Embryonic facial prominence (tissue), 1 donor: Measurements from ENCODE around the gene OR1J4.
"Not testable (repeated sequence)": the region's sequence is repeated elsewhere in the genome, so short reads cannot be mapped to it uniquely, and the experiment has no call there.

Experiments
- DNase-seq: peaks from one replicate; pipeline ENCODE4 v3.0.0-alpha.2; 2016; ENCODE audit errors: extremely low spot score

The OR1J4 gene

DNA sequence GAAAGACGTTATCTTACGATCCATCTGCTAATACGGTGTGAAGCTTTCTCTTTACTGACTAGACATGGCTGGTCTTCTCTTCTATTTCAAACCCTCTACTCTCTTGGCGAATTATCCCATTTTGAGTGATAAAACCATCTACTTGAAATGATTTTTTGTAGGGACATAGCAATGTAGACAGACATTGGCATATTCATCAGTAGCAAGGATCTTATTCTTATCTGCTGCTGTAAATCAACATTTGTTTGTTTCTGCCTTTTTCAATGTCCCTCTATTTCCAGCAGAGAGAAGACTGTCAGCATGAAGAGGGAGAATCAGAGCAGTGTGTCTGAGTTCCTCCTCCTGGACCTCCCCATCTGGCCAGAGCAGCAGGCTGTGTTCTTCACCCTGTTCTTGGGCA lies at the start of gene OR1J4:
Gene OR1J4 (plus strand): TSS at position 301 of the 400 bp plus-strand sequence. CDS start 0 bp downstream, at position 301.
- no peak for DNase-seq

- no peak for DNase-seq
These were observed 44.4 kb upstream of the OR1J4 start for GRCh38 chr9:122474561-122474960.

DNA sequence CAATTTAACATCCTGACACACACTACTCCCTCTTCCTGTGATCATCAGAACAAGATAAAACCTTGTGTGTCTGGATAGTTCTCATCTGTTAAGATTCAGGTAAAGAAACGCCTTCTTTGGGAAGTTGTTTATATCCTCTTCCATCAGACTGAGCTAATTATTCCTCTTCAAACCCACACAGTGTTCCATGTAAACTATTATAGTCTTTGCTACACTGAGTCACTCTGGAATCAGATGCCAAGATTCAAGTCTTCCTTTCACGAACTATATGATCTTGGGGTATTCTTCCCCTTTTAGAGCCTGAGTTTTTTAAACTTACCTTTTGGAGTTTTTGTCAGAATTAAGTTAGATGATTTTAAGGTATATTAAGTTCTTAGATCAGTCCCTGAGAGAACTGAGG lies 43.2 kb upstream of the OR1J4 start:
- DNase-seq = no peak

DNA sequence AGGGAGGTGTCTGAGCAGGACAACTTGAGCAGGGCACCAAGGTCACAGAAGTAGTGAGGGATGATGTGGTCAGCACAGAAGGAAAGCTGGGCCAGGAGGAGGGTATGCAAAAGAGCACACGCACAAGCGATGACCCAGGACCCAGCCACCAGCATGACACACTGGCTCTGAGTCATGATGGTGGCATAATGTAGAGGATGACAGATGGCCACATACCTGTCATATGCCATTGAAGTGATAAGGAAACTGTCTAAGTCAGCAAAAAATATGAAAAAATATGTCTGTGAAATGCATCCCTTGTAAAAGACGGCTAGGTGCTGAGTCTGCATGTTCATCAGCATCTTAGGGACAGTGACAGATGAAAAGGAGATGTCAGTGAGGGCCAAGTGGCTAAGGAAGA lies 41.6 kb upstream of the OR1J4 start:
- no peak for DNase-seq

- no peak for DNase-seq
These were observed 41.1 kb upstream of the OR1J4 start, which contains the start of gene OR1J1 for GRCh38 chr9:122477826-122478225. TSS of gene OR1J1 (minus strand) at chr9:122477926. CDS start at chr9:122477926, 0 bp downstream.

DNA sequence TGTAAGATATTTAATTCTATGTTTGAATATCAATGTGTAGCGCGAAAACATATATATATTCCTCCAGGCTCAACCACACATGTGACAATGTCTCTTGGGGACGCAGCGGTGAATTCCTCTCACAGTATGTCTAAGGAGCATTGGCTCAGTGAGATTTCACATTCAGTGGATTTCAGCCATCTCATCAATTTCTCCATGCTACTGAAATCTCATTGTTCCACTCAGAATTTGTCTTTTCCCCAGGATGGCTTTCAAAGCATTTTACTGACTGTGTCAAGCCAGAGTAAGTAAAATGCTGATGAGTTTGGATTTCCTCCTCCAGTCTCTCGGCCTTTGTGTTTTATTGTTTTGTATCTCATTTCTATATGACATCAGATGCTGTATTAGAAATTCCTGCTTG lies 39.9 kb upstream of the OR1J4 start:
- no peak for DNase-seq

GRCh38 chr9:122498883-122499288 lies 20.1 kb upstream of the OR1J4 start:
- no peak for DNase-seq

DNA sequence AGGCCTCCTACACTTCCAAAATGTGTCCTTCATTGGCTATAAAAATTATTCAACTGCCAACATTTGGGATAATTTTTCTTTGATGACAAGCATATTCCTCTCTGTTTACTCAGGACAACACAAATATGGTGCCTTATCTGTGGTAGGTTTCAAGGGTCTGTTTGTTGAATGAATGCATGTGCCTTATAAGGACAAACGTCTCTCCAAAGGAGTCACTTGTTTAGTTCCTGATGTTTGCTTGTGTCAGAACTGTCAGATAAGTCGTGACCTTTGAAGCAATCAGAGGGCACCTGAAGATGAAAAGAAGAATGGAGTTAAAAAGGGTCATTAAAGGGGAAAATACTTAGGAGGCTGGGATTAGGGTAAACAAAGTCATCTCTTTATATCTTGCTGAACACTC lies 12.0 kb upstream of the OR1J4 start:
- DNase-seq = no peak

- DNase-seq = no peak
These were observed 8.4 kb upstream of the OR1J4 start, which contains the start of gene OR1J2 for GRCh38 chr9:122510502-122510901. TSS of gene OR1J2 (plus strand) at chr9:122510802. CDS start at chr9:122510802, 0 bp downstream.

GRCh38 chr9:122518226-122518625 lies 715 bp upstream of the OR1J4 start:
- no peak for DNase-seq

- no peak for DNase-seq
These were observed 435 bp downstream of the OR1J4 start for GRCh38 chr9:122519376-122519775.

GRCh38 chr9:122526602-122527001 lies 7.7 kb downstream of the OR1J4 start:
- DNase-seq = no peak

DNA sequence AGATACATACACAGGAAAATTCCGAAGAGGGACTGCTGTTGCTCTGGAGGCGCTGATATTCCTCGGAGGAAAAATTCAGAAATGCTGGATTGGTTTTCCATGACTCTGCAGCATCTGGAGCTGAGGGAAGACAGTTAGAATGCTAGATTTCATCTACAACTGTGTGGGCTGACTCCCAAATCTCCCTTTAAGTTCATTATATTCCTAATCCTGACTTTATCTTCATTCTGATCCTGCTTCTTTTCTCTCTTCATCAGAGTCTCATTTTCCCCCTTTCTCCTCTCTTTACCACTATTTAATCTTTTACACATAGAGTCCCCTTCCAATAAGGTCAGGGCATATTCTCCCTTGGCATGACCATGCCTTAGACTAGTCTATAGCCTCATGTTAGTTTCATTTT lies 8.3 kb downstream of the OR1J4 start, which contains the start of gene OR1N1:
Gene OR1N1 (minus strand): TSS at position 101 of the 400 bp plus-strand sequence. CDS start 0 bp downstream, at position 101.
- no peak for DNase-seq

- DNase-seq = not testable (repeated sequence)
These were observed 12.2 kb downstream of the OR1J4 start for GRCh38 chr9:122531157-122531556.

DNA sequence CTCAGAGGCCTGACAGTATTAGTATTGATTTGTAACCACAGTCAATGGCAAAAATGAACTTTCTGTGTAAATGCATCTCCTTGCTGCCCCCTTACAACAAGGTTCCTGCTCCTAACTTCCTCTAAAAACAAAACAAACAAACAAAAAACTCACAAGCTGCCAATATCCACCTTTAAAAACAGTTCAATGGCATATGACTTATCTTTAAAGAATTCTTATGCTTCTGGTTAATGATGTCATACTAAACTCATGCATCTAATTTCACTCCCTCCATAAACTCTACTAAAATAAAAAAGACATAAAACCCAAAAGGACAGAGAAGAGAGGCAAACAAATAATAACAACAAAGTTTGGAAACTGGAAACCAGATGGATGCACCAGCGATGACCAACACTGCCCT lies 17.2 kb downstream of the OR1J4 start:
- no peak for DNase-seq

DNA sequence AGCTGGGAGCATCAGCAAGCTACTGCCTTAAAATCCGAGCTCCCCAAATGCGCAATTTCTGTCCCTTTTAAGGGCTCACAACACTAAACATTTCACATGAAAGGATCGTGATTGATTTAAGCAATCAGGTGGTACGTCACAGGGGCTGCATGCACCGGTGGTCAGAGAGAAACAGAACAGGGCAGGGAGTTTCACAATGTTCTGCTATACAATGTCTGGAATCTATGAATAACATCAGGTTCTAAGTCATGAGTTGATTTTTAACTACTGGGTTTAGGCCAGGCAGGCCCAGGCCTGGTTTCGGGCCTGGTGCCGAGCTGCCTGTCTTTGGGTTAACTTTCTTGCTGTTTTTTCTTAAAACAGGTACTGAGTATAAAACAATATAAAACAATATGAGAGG lies 18.1 kb downstream of the OR1J4 start:
- not testable (repeated sequence) for DNase-seq

GRCh38 chr9:122538757-122539156 lies 19.8 kb downstream of the OR1J4 start:
- no peak for DNase-seq

DNA sequence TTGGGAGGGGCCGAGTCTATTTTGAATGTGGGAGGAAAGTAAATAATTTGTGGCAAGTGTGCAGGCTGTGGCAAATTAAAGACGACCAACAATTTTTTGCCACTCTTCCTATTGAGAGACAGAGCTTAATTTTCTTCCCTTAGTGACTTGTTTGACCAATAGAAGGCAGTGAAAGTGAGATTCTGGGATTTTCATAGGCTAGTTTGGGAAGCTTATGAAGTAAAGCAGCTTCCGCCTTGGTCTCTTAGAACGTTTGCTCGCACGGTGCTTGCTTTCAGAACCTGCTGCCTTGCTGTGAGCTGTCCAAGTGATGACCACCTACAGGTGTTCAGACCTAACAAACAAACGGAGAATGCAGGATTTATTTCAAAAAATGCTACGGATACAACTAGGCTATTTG lies 27.3 kb downstream of the OR1J4 start:
- no peak for DNase-seq

DNA sequence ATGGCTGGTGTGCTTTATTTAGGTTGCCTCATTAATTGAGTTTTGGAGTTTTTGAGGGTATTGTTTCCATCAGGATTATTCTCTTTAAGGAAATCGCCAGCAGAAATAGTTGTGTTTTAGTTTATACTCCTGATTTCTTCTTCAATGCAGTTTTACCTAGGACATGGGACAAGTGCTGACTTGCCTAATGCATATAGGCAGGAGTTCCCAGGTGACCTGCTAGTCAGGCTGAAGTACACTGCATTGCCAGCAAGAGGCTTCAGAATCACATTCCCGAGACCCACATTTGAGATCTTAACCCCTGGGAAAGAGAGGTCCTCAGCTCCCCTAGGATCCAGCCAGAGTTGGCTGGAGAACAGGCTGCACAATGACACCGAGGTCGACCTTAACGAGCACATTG lies 32.4 kb downstream of the OR1J4 start:
- DNase-seq = no peak

GRCh38 chr9:122552812-122553211 lies 33.9 kb downstream of the OR1J4 start, which contains the start of gene OR1N2:
TSS of gene OR1N2 (plus strand) at chr9:122553112. CDS start at chr9:122553212, 100 bp downstream.
- DNase-seq = no peak

DNA sequence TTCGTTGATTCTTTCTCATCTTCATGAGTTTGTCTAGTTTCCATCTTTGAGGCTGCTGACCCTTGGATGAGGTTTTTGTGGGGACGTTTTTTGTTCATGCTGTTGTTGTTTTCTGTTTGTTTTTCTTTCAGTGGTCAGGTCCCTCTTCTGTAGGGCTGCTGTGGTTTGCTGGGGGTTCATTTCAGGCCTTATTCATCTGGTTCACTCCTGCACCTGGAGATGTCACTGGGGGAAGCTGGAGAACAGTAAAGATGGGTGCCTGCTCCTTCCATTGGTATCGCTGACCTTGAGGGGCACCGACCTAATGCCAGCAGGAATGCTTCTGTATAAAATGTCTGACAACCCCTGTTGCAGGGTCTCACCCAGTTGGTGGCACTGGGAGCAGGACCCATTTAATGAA lies 42.5 kb downstream of the OR1J4 start:
- DNase-seq = no peak

DNA sequence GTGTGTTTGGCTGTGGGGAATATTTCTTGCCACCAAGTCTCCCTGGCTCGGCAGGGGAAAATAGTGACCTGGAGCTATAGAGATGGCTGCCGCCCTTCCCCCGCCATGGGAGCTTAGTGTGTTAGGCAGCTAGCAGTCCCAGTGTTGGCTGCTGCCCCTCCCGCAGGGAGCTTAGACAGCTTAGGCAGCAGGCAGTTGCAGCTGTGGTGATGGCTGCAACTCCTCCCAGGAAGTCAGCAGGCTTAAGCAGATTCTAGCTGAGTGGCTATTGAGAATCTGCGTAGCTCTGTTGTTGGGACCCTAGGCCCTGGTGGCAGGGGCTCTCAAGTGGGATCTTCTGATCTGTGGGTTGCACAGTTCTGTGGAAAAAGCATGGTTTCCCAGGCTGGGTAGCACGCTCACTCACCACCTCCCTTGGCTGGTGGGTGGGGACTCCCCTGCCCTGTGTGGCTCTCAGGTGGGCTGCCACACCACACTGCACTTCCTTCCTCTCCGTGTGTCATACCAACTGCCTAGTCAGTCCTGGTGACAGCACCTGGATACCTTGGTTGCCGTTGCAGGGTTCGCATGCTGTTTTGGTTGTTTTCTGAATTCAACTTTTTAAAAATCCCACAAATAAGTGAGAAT lies 43.3 kb downstream of the OR1J4 start:
- DNase-seq = no peak

DNA sequence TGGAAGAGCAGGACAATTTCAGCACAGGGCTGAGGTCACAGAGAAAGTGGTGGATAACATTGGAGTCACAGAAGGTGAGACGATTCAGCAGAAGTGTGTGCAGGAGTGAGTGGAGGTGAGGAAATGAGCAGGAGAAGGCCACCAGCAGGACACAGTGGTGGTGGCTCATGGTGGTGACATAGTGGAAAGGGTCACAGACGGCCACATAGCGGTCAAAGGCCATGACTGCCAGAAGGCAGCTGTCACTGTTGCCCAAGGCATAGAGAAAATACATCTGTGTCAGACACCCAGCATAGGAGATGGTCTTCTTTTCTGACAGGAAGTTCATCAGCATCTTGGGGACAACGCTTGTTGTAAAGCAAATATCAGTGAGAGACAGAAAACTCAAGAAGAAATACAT lies 49.0 kb downstream of the OR1J4 start:
- no peak for DNase-seq
